GM12892 (cell line): ENCODE data around the gene KCNH1.

Source experiments
- POLR2A ChIP-seq: IDR thresholded peaks from 2 replicates; pipeline ENCODE4 v1.6.1; 2011; ENCODE audit warnings: low read depth, low read length, control low read depth
- POLR2AphosphoS5 ChIP-seq: IDR thresholded peaks from 2 replicates; pipeline ENCODE4 v1.6.1; 2011; ENCODE audit warnings: low read depth, low read length, control low read depth

- no peak for TF ChIP-seq POLR2AphosphoS5
- TF ChIP-seq POLR2A: no peak
Measured at GRCh38 chr1:210814382-210815123, 319.4 kb downstream of the KCNH1 start.
